Lung (tissue), 12 donors: Measurements from ENCODE around the gene MAPKAP1. TPM values are rescaled to one million over a fixed set of nuclear protein-coding genes. Genes with fewer than 3 reads are reported as not detected.
A peak's percentile ranks its signal among the peaks of the same experiment; 100 is the strongest.

Experiments
- ATAC-seq: fragments of 200-7000 bp; cut with Tn5 transposase; one replicate; pipeline ENCODE4 v1.9.1; 2020; ENCODE audit warnings: moderate number of reproducible peaks; ENCODE audit not compliant: insufficient read depth, low FRiP score
- DNase-seq, 3 donors: peaks; one replicate each; pipeline ENCODE4 v3.0.0-alpha.2; 2013 to 2017
- H3K27ac ChIP-seq, 2 donors: one replicate each; pipeline ENCODE4 v1.5.1; 2013; ENCODE audit warnings: mild to moderate bottlenecking in 2 of 2, moderate library complexity in 2 of 2, control low read depth in 1 of 2, inconsistent platforms in 1 of 2, low read depth in 1 of 2, low read length in 1 of 2
- H3K27me3 ChIP-seq, 3 donors: one replicate each; pipeline ENCODE4 v1.5.1; 2013; ENCODE audit warnings: low read length in 2 of 3; ENCODE audit not compliant: control insufficient read depth in 3 of 3, insufficient read depth in 3 of 3
- H3K36me3 ChIP-seq, 4 donors: one replicate each; pipeline ENCODE4 v1.5.1; 2013; ENCODE audit warnings: low read length in 4 of 4, mild to moderate bottlenecking in 1 of 4, moderate library complexity in 1 of 4; ENCODE audit not compliant: control insufficient read depth in 4 of 4, insufficient read depth in 4 of 4
- H3K4me1 ChIP-seq, 5 donors: one replicate each; pipeline ENCODE4 v1.5.1; 2013; ENCODE audit warnings: low read length in 5 of 5, mild to moderate bottlenecking in 2 of 5, moderate library complexity in 1 of 5; ENCODE audit not compliant: control insufficient read depth in 5 of 5, insufficient read depth in 5 of 5
- H3K4me3 ChIP-seq: one replicate; pipeline ENCODE4 v1.5.1; 2013; ENCODE audit warnings: mild to moderate bottlenecking, control low read depth, moderate library complexity
- H3K9ac ChIP-seq, 2 donors: one replicate each; pipeline ENCODE4 v1.5.1; 2013; ENCODE audit warnings: low read length in 2 of 2, control low read depth in 1 of 2; ENCODE audit not compliant: insufficient read depth in 1 of 2
- H3K9me3 ChIP-seq, 4 donors: one replicate each; pipeline ENCODE4 v1.5.1; 2013; ENCODE audit warnings: low read length in 3 of 4, mild to moderate bottlenecking in 1 of 4, moderate library complexity in 1 of 4; ENCODE audit not compliant: control insufficient read depth in 4 of 4, insufficient read depth in 3 of 4
- WGBS, 2 donors: extraction: QIAGEN DNeasy Blood & Tissue Kit; methylation state at CpG; one replicate each; pipeline ENCODE4 v1.1.7; 2013; 5-methylcytosine and 5-hydroxymethylcytosine counted together
- polyA plus RNA-seq, 2 donors: library from polyadenylated mRNA; stranded (reverse); fragments of 200-250 nt; gene quantifications; one replicate each; pipeline ENCODE4 v1.2.1, GENCODE V29; 2013
- total RNA-seq, 2 donors: library from RNA; depleted of rRNA in 1 of 2; stranded (reverse); fragments of >200 nt in 1 of 2; gene quantifications; one replicate each; pipeline ENCODE4 v1.2.1, GENCODE V29; 2014 to 2021
- TF ChIP-seq, protein P1 (sequence below): IDR thresholded peaks from 2 replicates; pipeline ENCODE4 v1.5.1; 2012; ENCODE audit warnings: mild to moderate bottlenecking; ENCODE audit errors: control extremely low read depth, extremely low read depth
- donor health status: control.
- donor health status: control.
- donor health status: Bipolar disorder and iron deficiency.
- donor health status: healthy.
- donor health status: DM: yes; HTN: yes; CAD: no.

MAPKAP1 gene
- total and polyA plus RNA-seq, 4 donors: 53.0 to 83.3 (median 66.7) TPM

DNA sequence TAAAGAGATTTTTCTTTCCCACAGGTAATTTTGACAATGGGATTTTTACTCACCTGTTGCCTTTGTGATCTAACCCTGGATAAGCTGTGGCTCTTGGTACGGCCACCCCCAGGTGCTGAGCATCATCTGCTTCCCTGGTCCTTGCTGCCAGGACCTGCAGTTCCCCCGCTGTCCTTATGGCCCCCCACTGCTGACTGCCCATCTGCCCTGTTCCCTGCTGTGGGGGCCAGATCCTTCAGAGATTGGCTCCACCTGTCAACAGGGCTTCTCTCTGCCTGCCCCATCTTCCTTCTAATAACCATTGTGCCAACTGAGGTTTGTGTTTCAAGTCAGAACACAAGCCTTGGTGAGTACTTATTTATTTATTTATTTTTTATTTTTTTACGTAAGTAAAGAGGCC is 183.3 kb downstream of the MAPKAP1 start:
- no peaks in the 10 kb centered on the region for H3K9me3 ChIP-seq
- 97 to 100% methylated on average over 3 of the region's 3 CpGs for WGBS, 2 donors
- H3K36me3 ChIP-seq: peaks cover 0 to 4% (median 0%) of the 10 kb centered on the region in 4 donors
- no peak overlapping the region for H3K4me3 ChIP-seq
- no peaks in the 10 kb centered on the region for H3K27me3 ChIP-seq
- H3K9ac ChIP-seq: no peak overlapping the region
- ATAC-seq (no peak), DNase-seq (no peak)
- no peak overlapping the region for H3K27ac ChIP-seq
- H3K4me1 ChIP-seq: peaks cover 5 to 36% (median 18%) of the 10 kb centered on the region in 5 donors
- TF ChIP-seq, protein P1, sequence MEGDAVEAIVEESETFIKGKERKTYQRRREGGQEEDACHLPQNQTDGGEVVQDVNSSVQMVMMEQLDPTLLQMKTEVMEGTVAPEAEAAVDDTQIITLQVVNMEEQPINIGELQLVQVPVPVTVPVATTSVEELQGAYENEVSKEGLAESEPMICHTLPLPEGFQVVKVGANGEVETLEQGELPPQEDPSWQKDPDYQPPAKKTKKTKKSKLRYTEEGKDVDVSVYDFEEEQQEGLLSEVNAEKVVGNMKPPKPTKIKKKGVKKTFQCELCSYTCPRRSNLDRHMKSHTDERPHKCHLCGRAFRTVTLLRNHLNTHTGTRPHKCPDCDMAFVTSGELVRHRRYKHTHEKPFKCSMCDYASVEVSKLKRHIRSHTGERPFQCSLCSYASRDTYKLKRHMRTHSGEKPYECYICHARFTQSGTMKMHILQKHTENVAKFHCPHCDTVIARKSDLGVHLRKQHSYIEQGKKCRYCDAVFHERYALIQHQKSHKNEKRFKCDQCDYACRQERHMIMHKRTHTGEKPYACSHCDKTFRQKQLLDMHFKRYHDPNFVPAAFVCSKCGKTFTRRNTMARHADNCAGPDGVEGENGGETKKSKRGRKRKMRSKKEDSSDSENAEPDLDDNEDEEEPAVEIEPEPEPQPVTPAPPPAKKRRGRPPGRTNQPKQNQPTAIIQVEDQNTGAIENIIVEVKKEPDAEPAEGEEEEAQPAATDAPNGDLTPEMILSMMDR: no peak

GRCh38 chr9:125522328-125522725 is 184.7 kb downstream of the MAPKAP1 start:
- Histone ChIP-seq H3K9me3 (no peaks in the 10 kb centered on the region), H3K36me3 (peaks cover 0 to 4% (median 0%) of the 10 kb centered on the region in 4 donors), H3K27me3 (no peaks in the 10 kb centered on the region), H3K4me3 (no peak overlapping the region), H3K4me1 (peaks cover 5 to 36% (median 18%) of the 10 kb centered on the region in 5 donors), H3K9ac (no peak overlapping the region), H3K27ac (peak overlapping the region in 1 of 2 donors; percentile 73)
- 68 to 71% methylated on average over 5 of the region's 5 CpGs for WGBS, 2 donors
- ATAC-seq (peak; percentile 69), DNase-seq (peak in 1 of 3 donors; percentile 26)
- TF ChIP-seq, protein P1: no peak

GRCh38 chr9:125521462-125522327 is 185.3 kb downstream of the MAPKAP1 start:
- DNase-seq: no peak
- TF ChIP-seq, protein P1: no peak
- Histone ChIP-seq H3K36me3 (peaks cover 0 to 4% (median 0%) of the 10 kb centered on the region in 4 donors), H3K9ac (peak overlapping the region in 1 of 2 donors; percentile 35), H3K27ac (peak overlapping the region in 1 of 2 donors; percentile 73), H3K27me3 (no peaks in the 10 kb centered on the region), H3K9me3 (no peaks in the 10 kb centered on the region), H3K4me1 (peaks cover 5 to 41% (median 18%) of the 10 kb centered on the region in 5 donors), H3K4me3 (no peak overlapping the region)
- WGBS, 2 donors: 30 to 48% methylated on average over 3 of the region's 3 CpGs
- ATAC-seq: peak; percentile 58
